SIG-M5 treated with dmso at 0.1 percent for 504 hours (cell line): ENCODE measurements around the gene FAM241B.

ENCODE experiments used
- DNase-seq: peaks from one replicate; lab custom pipeline; 2025; ENCODE audit not compliant: unreplicated experiment; lab: John Stamatoyannopoulos, UW

FAM241B gene

GRCh38 chr10:69647819-69648218 lies 17.8 kb downstream of the FAM241B start:
- no peak for DNase-seq

GRCh38 chr10:69648461-69648860 lies 18.4 kb downstream of the FAM241B start:
- no peak for DNase-seq

GRCh38 chr10:69649786-69650550 lies 19.9 kb downstream of the FAM241B start:
- DNase-seq, result no peak

GRCh38 chr10:69650589-69651261 lies 20.7 kb downstream of the FAM241B start:
- DNase-seq, result no peak

GRCh38 chr10:69651362-69651761 lies 21.3 kb downstream of the FAM241B start:
- no peak for DNase-seq

- DNase-seq, result no peak
Measured at GRCh38 chr10:69652111-69652856, 22.2 kb downstream of the FAM241B start.

DNA sequence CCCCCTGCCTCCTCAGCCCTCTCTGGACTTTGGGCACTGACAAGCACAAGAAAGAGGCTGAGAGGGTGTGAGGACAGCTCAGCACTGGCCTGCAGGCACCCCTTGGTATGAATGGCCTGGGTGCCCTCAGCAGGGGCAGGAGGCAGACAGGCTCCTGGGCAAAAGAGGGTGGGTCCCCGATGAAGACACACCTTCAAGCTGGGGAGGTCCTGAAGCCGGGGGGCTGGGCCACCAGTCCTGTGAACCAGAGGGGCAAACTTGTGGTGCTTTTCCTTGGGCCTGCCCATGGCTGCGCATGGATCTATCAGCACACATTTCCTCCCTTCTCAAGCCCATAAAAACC lies 22.8 kb downstream of the FAM241B start:
- DNase-seq, result no peak

GRCh38 chr10:69653561-69653960 lies 23.5 kb downstream of the FAM241B start:
- no peak for DNase-seq

- no peak for DNase-seq
Measured at GRCh38 chr10:69655124-69655867, 25.2 kb downstream of the FAM241B start.

GRCh38 chr10:69655868-69656555 lies 26.0 kb downstream of the FAM241B start:
- DNase-seq, result no peak

DNA sequence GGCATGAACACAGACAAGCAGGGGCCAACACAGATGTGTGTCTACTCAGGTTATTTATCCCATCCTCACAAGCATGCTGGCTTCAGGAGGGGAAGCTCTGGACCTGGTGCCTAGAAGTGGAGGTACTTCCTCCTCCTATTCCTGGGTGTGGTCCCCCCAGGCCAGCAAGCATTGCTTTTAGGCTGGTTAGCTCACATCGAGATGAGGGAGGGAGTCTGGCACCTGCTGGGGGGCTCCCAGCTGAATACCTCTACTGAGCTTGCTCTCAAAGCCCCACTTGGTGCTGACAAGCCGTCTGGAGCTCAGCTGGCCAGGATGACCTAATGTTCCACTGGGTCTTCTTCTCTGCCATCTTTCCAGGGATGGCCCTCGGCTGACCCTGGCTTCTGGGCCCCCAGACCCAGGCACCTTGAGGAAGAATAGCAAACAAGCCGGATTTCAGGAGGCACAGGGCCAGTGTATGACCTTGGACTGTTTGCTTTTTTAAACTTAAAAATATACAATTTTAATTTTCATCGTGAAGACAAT lies 26.8 kb downstream of the FAM241B start:
- no peak for DNase-seq

DNA sequence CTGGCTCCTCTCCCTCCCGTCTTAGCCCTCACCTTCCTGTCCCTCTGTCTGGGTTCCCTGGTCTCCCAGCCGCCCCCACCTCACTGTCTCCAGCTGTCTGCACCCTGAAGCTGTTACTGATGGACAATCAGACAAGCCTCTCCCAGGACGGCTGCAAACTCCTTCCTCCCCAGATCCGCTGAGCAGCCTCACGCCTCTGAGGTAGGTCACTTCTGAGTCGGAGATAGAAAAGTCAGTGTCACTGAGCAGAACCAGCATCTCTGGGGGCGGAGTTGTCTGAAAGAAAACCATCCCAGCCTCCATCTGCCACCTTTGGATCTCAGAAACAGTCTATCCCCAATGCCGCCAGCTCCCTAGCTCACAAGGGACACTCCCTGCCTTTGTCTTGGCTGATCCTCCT lies 27.4 kb downstream of the FAM241B start:
- DNase-seq, result no peak

DNA sequence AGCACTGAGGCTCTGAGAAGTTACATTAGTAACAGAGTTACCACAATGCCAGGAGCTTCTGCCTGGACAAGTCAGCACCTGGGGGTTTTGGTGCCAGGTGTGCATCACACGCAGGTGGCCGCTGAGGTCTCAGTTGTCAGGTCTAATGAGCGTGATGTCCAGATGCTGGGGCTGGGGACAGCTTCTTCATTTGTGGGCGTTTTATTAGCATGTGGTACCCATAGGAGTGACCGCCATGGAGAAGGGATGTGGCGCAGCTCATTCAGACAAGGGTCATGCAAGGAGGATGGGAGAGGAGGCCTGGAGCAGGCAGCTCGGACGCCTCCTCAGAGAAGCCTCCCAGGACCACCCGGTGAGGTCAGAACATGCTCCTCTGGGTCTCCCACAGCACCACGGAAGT lies 27.8 kb downstream of the FAM241B start:
- DNase-seq, result no peak

GRCh38 chr10:69659241-69660038 lies 29.4 kb downstream of the FAM241B start:
- DNase-seq, result no peak

GRCh38 chr10:69660296-69660695 lies 30.2 kb downstream of the FAM241B start:
- no peak for DNase-seq

- no peak for DNase-seq
Measured at GRCh38 chr10:69661414-69662172, 31.5 kb downstream of the FAM241B start.

DNA sequence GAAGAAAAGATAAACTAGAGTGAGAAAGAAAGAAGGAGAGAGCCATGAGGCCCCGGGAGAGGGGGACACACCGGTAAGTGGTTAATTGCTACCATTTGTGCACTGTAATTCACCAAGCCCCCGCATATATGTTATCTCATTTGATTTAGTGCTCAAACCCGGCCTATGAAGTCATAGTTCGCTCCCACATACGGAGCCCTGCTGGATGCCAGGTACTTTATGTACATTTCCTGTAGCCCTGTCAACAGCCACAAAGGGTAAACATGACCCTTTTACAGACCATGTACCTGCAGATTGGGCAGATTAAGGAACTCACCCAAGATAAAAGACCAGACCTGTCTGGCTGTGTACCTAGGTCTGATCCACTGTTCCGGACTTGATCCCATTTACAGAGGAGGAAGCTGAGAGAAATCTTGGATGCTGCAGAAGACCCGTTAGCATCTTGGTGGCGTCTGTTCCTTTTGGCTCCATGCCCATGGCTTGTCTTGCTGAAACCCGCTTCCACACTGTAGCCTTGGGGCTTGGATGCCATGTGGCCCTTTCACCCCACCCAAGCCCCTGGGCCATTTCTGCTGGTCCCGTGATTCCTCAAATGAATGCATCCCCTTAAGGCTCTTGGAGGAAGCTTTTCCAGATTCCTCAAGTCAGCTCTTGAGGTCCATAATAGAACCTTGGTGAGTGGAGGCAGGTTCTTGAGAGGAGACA lies 32.3 kb downstream of the FAM241B start:
- DNase-seq, result no peak

GRCh38 chr10:69662901-69663300 lies 32.9 kb downstream of the FAM241B start:
- DNase-seq, result no peak
